ENCODE data around the gene PLIN3. TPM values are rescaled to one million over a fixed set of nuclear protein-coding genes. Genes with fewer than 3 reads are reported as not detected.
"Not testable (repeated sequence)": the region's sequence is repeated elsewhere in the genome, so short reads cannot be mapped to it uniquely, and the experiment has no call there.

PLIN3 gene
- total RNA-seq, 1 donor from 2014 or later = 6.8 TPM

DNA sequence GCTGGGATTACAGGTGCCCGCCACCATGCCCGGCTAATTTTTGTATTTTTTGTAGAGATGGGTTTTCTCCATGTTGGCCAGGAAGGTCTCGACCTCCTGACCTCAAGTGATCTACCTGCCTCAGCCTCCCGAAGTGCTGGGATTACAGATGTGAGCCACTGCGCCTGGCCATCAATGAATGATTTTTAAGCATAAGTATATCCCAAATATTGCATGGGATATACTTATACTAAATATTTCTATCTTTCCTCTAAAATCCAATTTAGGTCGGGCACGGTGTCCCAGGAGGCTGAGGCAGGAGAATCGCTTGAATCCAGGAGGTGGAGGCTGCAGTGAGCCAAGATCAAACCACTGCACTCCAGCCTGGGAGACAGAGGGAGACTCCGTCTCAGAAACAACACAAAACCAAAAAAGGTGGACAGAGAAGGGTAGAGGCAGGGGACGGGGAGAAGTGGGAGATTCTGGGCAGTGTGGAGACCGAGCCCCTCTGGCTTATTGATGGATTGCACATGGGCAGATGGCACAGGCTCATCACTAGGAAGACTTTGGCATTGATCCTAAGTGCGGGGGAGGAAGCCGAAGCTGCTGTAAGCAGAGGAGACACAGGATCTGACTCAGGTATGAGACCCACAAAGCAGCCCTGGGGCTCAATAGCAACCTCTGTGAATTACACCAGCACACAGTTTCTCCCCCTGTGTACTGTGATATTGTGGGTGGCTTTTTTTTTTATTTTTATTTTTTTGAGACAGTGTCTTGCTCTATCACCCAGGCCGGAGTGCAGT, 21.8 kb upstream of the PLIN3 start:
- TF ChIP-seq CTCF (IDR thresholded peaks at IDR 0.05; ENCODE audit: partially characterized antibody, unreplicated experiment) = no peak

GRCh38 chr19:4887803-4888202, 20.3 kb upstream of the PLIN3 start:
- not testable (repeated sequence) for H3K27ac Mint-ChIP-seq (ENCODE audit: unreplicated experiment); H3K27me3 Mint-ChIP-seq (ENCODE audit: unreplicated experiment); H3K4me3 Mint-ChIP-seq (ENCODE audit: unreplicated experiment); DNase-seq; H3K4me1 Mint-ChIP-seq (ENCODE audit: low read depth, unreplicated experiment); H3K36me3 Mint-ChIP-seq (ENCODE audit: unreplicated experiment); H3K9me3 Mint-ChIP-seq (ENCODE audit: unreplicated experiment)

More for the DNA sequence above, 21.8 kb upstream of the PLIN3 start:
- H3K9me3 Mint-ChIP-seq (ENCODE audit: unreplicated experiment) = peaks cover 3% of the 10 kb centered on the region
- H3K4me1 Mint-ChIP-seq (ENCODE audit: low read depth, unreplicated experiment) = no peaks in the 10 kb centered on the region
- no peaks in the 10 kb centered on the region for H3K36me3 Mint-ChIP-seq (ENCODE audit: unreplicated experiment)
- peaks cover 3% of the 10 kb centered on the region for H3K27me3 Mint-ChIP-seq (ENCODE audit: unreplicated experiment)
- no peak for DNase-seq
- no peak overlapping the region for H3K4me3 Mint-ChIP-seq (ENCODE audit: unreplicated experiment)
- H3K27ac Mint-ChIP-seq (ENCODE audit: unreplicated experiment) = no peak overlapping the region

- DNase-seq; H3K9me3 Mint-ChIP-seq (ENCODE audit: unreplicated experiment); H3K27ac Mint-ChIP-seq (ENCODE audit: unreplicated experiment); H3K36me3 Mint-ChIP-seq (ENCODE audit: unreplicated experiment); H3K27me3 Mint-ChIP-seq (ENCODE audit: unreplicated experiment); H3K4me3 Mint-ChIP-seq (ENCODE audit: unreplicated experiment); H3K4me1 Mint-ChIP-seq (ENCODE audit: low read depth, unreplicated experiment): not testable (repeated sequence)
Observed at GRCh38 chr19:4884993-4885392, 17.5 kb upstream of the PLIN3 start.

DNA sequence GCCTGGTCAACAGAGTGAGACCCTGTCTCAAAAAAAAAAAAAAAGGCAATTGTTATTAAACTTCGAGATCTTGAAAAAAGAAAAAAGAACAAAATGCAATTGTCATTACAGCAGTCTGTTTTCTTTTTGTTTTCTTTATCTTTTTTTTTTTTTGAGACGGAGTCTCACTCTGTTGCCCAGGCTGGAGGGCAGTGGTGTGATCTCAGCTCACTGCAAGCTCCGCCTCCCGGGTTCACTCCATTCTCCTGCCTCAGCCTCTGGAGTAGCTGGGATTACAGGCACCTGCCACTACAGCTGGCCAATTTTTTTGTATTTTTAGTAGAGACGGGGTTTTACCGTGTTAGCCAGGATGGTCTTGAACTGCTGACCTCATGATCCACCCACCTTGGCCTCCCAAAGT, 15.4 kb upstream of the PLIN3 start:
- H3K36me3 Mint-ChIP-seq (ENCODE audit: unreplicated experiment); H3K4me3 Mint-ChIP-seq (ENCODE audit: unreplicated experiment); H3K27ac Mint-ChIP-seq (ENCODE audit: unreplicated experiment); H3K4me1 Mint-ChIP-seq (ENCODE audit: low read depth, unreplicated experiment); H3K9me3 Mint-ChIP-seq (ENCODE audit: unreplicated experiment); H3K27me3 Mint-ChIP-seq (ENCODE audit: unreplicated experiment); DNase-seq: not testable (repeated sequence)

- DNase-seq = no peak
- Mint-ChIP-seq H3K27ac (ENCODE audit: unreplicated experiment) (no peak overlapping the region), H3K4me3 (ENCODE audit: unreplicated experiment) (no peak overlapping the region), H3K36me3 (ENCODE audit: unreplicated experiment) (no peaks in the 10 kb centered on the region), H3K4me1 (ENCODE audit: low read depth, unreplicated experiment) (no peaks in the 10 kb centered on the region), H3K9me3 (ENCODE audit: unreplicated experiment) (peaks cover 1% of the 10 kb centered on the region), H3K27me3 (ENCODE audit: unreplicated experiment) (no peaks in the 10 kb centered on the region)
- TF ChIP-seq CTCF (IDR thresholded peaks at IDR 0.05; ENCODE audit: partially characterized antibody, unreplicated experiment) = no peak
Observed at GRCh38 chr19:4879041-4879440, 11.6 kb upstream of the PLIN3 start.

- peaks cover 1% of the 10 kb centered on the region for H3K9me3 Mint-ChIP-seq (ENCODE audit: unreplicated experiment)
- H3K27ac Mint-ChIP-seq (ENCODE audit: unreplicated experiment) = no peak overlapping the region
- peaks cover under 1% of the 10 kb centered on the region for H3K27me3 Mint-ChIP-seq (ENCODE audit: unreplicated experiment)
- no peaks in the 10 kb centered on the region for H3K4me1 Mint-ChIP-seq (ENCODE audit: low read depth, unreplicated experiment)
- H3K36me3 Mint-ChIP-seq (ENCODE audit: unreplicated experiment) = no peaks in the 10 kb centered on the region
- H3K4me3 Mint-ChIP-seq (ENCODE audit: unreplicated experiment) = no peak overlapping the region
- no peak for TF ChIP-seq CTCF (IDR thresholded peaks at IDR 0.05; ENCODE audit: partially characterized antibody, unreplicated experiment)
- no peak for DNase-seq
Observed at GRCh38 chr19:4878491-4878968, 11.1 kb upstream of the PLIN3 start.

Measured in glutamatergic neuron (in vitro differentiated cells).